Measurements from ENCODE around the gene SIX3. TPM values are rescaled to one million over a fixed set of nuclear protein-coding genes. Genes with fewer than 3 reads are reported as not detected.
A peak's percentile ranks its signal among the peaks of the same experiment; 100 is the strongest.

Gene SIX3
- total and polyA plus RNA-seq, 2 donors (not counting 3 experiments of a cell fraction or from before 2014, with no cell fraction given), result not detected

DNA sequence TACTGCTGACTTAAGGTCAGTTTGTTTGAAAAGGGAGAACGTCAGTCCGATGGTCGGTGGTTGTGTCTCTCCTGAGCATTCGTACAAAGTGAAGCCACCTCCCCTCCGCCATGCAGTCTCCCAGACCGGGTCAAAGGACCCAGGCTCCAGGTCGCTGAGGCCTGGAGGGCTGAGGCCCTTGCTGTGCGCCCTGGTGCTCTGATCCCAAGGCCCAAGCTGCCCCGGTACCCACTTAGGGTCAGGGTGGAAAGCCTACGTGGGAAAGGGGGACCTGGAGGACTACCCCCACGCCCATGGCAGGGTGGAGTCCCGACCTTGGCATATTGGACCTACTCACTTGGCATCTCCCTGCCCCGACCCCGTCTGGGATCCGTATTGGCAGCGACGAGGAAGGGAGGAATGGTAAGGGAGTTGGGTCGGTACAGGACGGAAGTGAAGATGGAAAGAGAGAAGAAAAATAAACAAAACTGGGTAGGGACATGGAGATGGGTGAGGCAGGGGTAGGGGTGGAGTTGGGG, 8.0 kb upstream of the SIX3 start:
- Histone ChIP-seq H4K20me1 (replicated peaks; ENCODE audit: control insufficient read depth, extremely low read depth, insufficient read depth, low read length) (no peaks in the 10 kb centered on the region), H3K79me2 (ENCODE audit: control insufficient read depth, insufficient read depth, low read length) (no peaks in the 10 kb centered on the region), H3K4me3 (replicated peaks in 1 of 3; ENCODE audit: insufficient read depth in 1 of 3, low read depth in 1 of 3, low read length in 3 of 3) (no peak overlapping the region), H3K27ac (ENCODE audit: insufficient read depth, low read depth, low read length) (no peak overlapping the region), H3K27me3 (ENCODE audit: control insufficient read depth in 2 of 2, insufficient read depth in 2 of 2, low read length in 2 of 2) (peaks cover 88 to 95% of the 10 kb centered on the region in 2 experiments), H3K36me3 (ENCODE audit: control insufficient read depth in 2 of 2, extremely low read depth in 1 of 2, insufficient read depth in 2 of 2, low read length in 2 of 2) (no peaks in the 10 kb centered on the region), H3K9me3 (replicated peaks; ENCODE audit: control insufficient read depth, insufficient read depth, low read length) (no peaks in the 10 kb centered on the region), H3K9ac (replicated peaks; ENCODE audit: extremely low read depth, insufficient read depth, low read length) (no peak overlapping the region), H3K9me1 (replicated peaks; ENCODE audit: control insufficient read depth, extremely low read depth, insufficient read depth, low read length) (no peaks in the 10 kb centered on the region), H3K4me1 (ENCODE audit: control insufficient read depth, extremely low read depth, insufficient read depth, low read length) (peaks cover 2% of the 10 kb centered on the region), H3K4me2 (ENCODE audit: insufficient read depth, low read length) (no peak overlapping the region), H2AFZ (ENCODE audit: low read depth, low read length) (no peak overlapping the region)
- BruUV-seq (replicated peaks), result no TSS peak
- FAIRE-seq (no peak), DNase-seq (ENCODE audit: low read depth, low spot score) (no peak)
- dilution Hi-C loops (cut with MboI; ENCODE audit: extremely low pct_ligation_motif_present, low sequenced_read_pairs) (no loop called here), intact Hi-C loops (cut with micrococcal nuclease) (no loop called here)
- TF ChIP-seq POLR2A (IDR thresholded peaks at IDR 0.05; ENCODE audit: low read depth, low read length) (no peak), POLR2AphosphoS5 (IDR thresholded peaks at IDR 0.05; ENCODE audit: insufficient read depth, low read depth, low read length) (no peak), EZH2 (IDR thresholded peaks at IDR 0.05; ENCODE audit: borderline replicate concordance, low read depth, low read length, severe bottlenecking) (peak; percentile 82)
- TF ChIP-seq, protein P1, sequence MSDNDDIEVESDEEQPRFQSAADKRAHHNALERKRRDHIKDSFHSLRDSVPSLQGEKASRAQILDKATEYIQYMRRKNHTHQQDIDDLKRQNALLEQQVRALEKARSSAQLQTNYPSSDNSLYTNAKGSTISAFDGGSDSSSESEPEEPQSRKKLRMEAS (IDR thresholded peaks at IDR 0.05; ENCODE audit: insufficient read depth, insufficient read length), result no peak
- CTCF ChIA-PET, result no interaction called here
- POLR2A ChIA-PET, result no interaction called here

DNA sequence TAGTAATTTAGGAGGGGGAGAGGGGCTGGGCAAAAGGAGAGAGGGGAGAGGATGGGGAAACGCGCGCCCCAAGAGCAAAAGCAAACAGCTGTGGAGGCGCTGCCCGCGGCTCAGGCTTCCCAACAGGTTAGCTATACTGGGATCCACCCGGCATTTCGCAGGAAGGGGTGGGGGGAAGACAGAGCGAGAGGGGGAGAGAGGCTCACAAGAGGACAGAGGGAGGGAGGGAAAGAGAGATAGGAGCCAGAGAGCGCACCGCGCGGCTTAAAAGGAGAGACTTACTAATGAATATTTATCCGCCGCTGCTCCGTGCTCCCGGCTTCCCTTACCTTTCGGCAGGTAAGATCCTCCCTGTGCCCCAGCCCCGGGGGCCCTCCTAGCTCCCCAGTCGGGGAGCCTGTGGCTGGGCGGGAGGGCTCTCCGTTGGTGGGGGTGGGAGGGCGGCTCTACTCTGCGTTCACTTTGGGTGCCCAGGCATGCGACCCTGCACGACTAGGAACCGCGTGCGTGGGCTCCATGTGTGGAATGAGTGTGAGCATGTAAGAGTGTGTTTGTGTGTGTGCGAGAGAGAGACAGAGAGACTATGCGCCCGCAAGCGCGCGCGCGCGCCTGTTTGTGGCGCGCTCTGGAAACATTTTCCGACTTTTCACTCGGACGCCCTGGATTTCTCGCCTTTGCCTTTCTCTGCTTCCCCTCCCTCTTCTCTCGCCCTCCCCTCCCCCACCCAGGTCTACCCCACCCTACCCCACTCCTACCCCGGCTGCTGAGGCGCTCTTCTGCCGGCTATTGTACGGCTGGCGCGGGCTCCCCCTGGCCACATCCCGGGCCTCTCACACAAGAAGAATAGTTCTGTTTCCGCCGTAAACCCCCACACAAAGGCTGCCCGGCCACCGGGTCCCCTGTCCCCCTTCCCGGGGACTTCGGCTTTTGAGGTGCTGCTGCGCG, 7.2 kb upstream of the SIX3 start:
- no peaks in the 10 kb centered on the region for H3K36me3 ChIP-seq (ENCODE audit: control insufficient read depth in 2 of 2, extremely low read depth in 1 of 2, insufficient read depth in 2 of 2, low read length in 2 of 2)
- H3K9me3 ChIP-seq (replicated peaks; ENCODE audit: control insufficient read depth, insufficient read depth, low read length), result no peaks in the 10 kb centered on the region
- H2AFZ ChIP-seq (ENCODE audit: low read depth, low read length), result no peak overlapping the region
- dilution Hi-C loops (cut with MboI; ENCODE audit: extremely low pct_ligation_motif_present, low sequenced_read_pairs), result no loop called here
- FAIRE-seq, result no peak
- no peaks in the 10 kb centered on the region for H4K20me1 ChIP-seq (replicated peaks; ENCODE audit: control insufficient read depth, extremely low read depth, insufficient read depth, low read length)
- no TSS peak for BruUV-seq (replicated peaks)
- H3K79me2 ChIP-seq (ENCODE audit: control insufficient read depth, insufficient read depth, low read length), result no peaks in the 10 kb centered on the region
- ChIA-PET CTCF (interaction anchor here (1.8 to 2.2 kb wide), 2 partner anchors 21 to 455 kb away, joined by 5 to 8 read pairs; no protein-coding TSS in a partner anchor), POLR2A (no interaction called here)
- no peak overlapping the region for H3K27ac ChIP-seq (ENCODE audit: insufficient read depth, low read depth, low read length)
- DNase-seq (ENCODE audit: low read depth, low spot score), result no peak
- H3K4me3 ChIP-seq (replicated peaks in 1 of 3; ENCODE audit: insufficient read depth in 1 of 3, low read depth in 1 of 3, low read length in 3 of 3), result no peak overlapping the region
- peaks cover 85 to 95% of the 10 kb centered on the region in 2 experiments for H3K27me3 ChIP-seq (ENCODE audit: control insufficient read depth in 2 of 2, insufficient read depth in 2 of 2, low read length in 2 of 2)
- no peak overlapping the region for H3K4me2 ChIP-seq (ENCODE audit: insufficient read depth, low read length)
- H3K9ac ChIP-seq (replicated peaks; ENCODE audit: extremely low read depth, insufficient read depth, low read length), result no peak overlapping the region
- TF ChIP-seq, protein P1 (IDR thresholded peaks at IDR 0.05; ENCODE audit: insufficient read depth, insufficient read length), result no peak
- TF ChIP-seq, protein P2, sequence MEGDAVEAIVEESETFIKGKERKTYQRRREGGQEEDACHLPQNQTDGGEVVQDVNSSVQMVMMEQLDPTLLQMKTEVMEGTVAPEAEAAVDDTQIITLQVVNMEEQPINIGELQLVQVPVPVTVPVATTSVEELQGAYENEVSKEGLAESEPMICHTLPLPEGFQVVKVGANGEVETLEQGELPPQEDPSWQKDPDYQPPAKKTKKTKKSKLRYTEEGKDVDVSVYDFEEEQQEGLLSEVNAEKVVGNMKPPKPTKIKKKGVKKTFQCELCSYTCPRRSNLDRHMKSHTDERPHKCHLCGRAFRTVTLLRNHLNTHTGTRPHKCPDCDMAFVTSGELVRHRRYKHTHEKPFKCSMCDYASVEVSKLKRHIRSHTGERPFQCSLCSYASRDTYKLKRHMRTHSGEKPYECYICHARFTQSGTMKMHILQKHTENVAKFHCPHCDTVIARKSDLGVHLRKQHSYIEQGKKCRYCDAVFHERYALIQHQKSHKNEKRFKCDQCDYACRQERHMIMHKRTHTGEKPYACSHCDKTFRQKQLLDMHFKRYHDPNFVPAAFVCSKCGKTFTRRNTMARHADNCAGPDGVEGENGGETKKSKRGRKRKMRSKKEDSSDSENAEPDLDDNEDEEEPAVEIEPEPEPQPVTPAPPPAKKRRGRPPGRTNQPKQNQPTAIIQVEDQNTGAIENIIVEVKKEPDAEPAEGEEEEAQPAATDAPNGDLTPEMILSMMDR (IDR thresholded peaks at IDR 0.05; ENCODE audit: extremely low read depth in 1 of 2, insufficient read depth in 1 of 2, low read depth in 1 of 2, low read length in 2 of 2), result no peak
- TF ChIP-seq EZH2 (IDR thresholded peaks at IDR 0.05; ENCODE audit: borderline replicate concordance, low read depth, low read length, severe bottlenecking) (peak; percentile 65), POLR2A (IDR thresholded peaks at IDR 0.05; ENCODE audit: low read depth, low read length) (no peak), GATA2 (IDR thresholded peaks at IDR 0.05; ENCODE audit: insufficient read depth, insufficient read length, low read depth, low read length) (no peak), MYC (IDR thresholded peaks at IDR 0.05; ENCODE audit: low read depth, low read length) (no peak), JUN (IDR thresholded peaks at IDR 0.05; ENCODE audit: borderline replicate concordance, insufficient read depth, insufficient read length, low read depth) (no peak), FOS (IDR thresholded peaks at IDR 0.05; ENCODE audit: borderline replicate concordance, insufficient read depth, low read length) (no peak)
- no peaks in the 10 kb centered on the region for H3K9me1 ChIP-seq (replicated peaks; ENCODE audit: control insufficient read depth, extremely low read depth, insufficient read depth, low read length)
- no peaks in the 10 kb centered on the region for H3K4me1 ChIP-seq (ENCODE audit: control insufficient read depth, extremely low read depth, insufficient read depth, low read length)
- intact Hi-C loops (cut with micrococcal nuclease), result no loop called here
